ENCODE data around the gene ITPK1.

DNA sequence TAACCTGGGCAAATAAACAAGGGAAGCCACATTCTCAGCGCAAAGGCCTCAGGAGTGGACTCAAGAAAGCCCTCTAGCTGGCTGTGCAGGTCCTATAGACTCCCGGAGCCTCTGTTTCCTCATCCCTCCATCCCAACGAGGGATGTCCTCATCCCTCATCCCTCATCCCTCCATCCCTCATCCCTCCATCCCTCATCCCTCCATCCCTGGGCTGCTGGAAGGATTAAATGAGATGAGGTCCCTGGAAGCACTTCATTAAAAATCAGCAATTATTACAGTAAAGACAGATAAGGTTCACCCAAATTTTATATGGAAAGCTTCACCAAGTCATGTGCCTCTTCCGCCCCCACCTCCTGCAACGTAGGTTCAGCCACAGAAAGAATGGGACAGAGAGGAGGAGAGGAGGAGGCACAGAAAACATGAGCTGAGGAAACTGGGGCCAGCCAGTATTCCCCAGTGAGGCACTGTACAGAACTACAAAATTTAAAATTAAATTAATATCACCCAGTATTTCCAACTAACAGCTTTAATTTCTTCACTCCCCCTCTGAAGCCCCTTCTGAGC, 4.8 kb downstream of the ITPK1 start:
- TF ChIP-seq EZH2 (IDR thresholded peaks at IDR 0.05; ENCODE audit: insufficient read depth, poor library complexity, severe bottlenecking) (no peak), EZH2phosphoT487 (IDR thresholded peaks at IDR 0.05; ENCODE audit: insufficient read depth, low read depth) (no peak)

All from GM23248 (cell line).